ENCODE results near the gene WNT8B.

Gene WNT8B

DNA sequence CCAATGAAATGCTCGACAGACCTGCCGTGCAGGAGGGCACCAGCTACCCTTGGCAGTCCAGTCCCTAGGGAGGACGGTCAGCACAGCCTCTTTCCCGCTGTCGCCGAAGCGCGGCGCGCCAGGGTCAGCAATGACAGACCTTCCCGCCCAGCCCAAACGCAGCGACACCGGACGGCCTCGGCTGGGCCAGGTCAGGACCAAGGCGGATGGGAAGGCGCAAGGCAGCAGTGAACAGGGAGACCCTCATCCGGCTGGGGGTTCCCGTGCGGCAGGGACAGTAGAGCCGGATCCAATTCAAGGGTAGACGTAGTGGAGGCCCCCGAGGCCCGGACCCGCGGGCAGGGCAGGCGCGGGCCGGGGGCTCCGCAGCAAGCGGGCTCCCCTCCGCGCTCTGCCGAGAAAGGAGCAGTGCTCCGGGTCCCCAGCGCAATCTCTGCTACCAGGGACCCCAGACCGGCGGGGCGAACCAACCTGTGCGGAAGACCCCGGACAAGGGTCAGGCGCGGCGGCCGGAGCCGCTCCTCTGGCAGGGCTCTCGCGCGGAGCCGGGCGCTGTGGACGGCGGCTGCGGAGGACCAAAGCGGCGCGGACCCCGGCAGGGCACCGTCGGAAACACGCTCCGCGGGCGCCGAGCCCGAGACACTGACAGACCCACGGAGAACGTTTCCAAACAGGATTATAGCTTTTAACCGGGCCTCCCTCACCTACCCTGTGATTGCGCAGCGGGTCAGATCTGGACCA lies 56.7 kb downstream of the WNT8B start, which contains the start of gene SEC31B:
SEC31B (minus strand) TSS at position 551 of the 741 bp plus-strand sequence. CDS start 2,909 bp downstream, outside the sequence.
- Histone ChIP-seq H3K4me2 (ENCODE audit: low read depth, low read length, poor library complexity, severe bottlenecking) (no peak within 1 kb of the TSS), H4K20me1 (ENCODE audit: insufficient read depth, low read length, poor library complexity, severe bottlenecking) (no peaks in the 10 kb centered on the region), H3K36me3 (ENCODE audit: insufficient read depth, low read length) (peaks cover 18% of the 10 kb centered on the region; the same call in 1 of the 2 replicates), H3K9me2 (replicated peaks; ENCODE audit: low read depth, low read length) (no peaks in the 10 kb centered on the region), H2AFZ (ENCODE audit: low read length) (no peak within 1 kb of the TSS), H3K4me3 (ENCODE audit: low read length, poor library complexity, severe bottlenecking) (no peak within 1 kb of the TSS), H3K9me3 (ENCODE audit: insufficient read depth, low read depth, low read length) (no peaks in the 10 kb centered on the region), H3K9ac (ENCODE audit: low read depth, low read length, poor library complexity, severe bottlenecking) (no peak within 1 kb of the TSS), H3F3A (ENCODE audit: low read depth) (0 out of 2 replicates have a peak, but pooled peaks cover 3% of the 10 kb centered on the region), H3K79me2 (ENCODE audit: insufficient read depth, low read length) (peaks cover 8% of the 10 kb centered on the region; the same call in 1 of the 2 replicates), H3K4me1 (ENCODE audit: insufficient read depth, low read length, poor library complexity, severe bottlenecking) (peaks cover 24% of the 10 kb centered on the region), H3K27me3 (ENCODE audit: insufficient read depth, low read length, poor library complexity, severe bottlenecking) (no peaks in the 10 kb centered on the region)
- TF ChIP-seq, protein P1, sequence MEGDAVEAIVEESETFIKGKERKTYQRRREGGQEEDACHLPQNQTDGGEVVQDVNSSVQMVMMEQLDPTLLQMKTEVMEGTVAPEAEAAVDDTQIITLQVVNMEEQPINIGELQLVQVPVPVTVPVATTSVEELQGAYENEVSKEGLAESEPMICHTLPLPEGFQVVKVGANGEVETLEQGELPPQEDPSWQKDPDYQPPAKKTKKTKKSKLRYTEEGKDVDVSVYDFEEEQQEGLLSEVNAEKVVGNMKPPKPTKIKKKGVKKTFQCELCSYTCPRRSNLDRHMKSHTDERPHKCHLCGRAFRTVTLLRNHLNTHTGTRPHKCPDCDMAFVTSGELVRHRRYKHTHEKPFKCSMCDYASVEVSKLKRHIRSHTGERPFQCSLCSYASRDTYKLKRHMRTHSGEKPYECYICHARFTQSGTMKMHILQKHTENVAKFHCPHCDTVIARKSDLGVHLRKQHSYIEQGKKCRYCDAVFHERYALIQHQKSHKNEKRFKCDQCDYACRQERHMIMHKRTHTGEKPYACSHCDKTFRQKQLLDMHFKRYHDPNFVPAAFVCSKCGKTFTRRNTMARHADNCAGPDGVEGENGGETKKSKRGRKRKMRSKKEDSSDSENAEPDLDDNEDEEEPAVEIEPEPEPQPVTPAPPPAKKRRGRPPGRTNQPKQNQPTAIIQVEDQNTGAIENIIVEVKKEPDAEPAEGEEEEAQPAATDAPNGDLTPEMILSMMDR (conservative IDR thresholded peaks at IDR 0.05; ENCODE audit: low read length): no peak
- no peak for TF ChIP-seq EZH2phosphoT487 (IDR thresholded peaks at IDR 0.05; ENCODE audit: borderline replicate concordance)

DNA sequence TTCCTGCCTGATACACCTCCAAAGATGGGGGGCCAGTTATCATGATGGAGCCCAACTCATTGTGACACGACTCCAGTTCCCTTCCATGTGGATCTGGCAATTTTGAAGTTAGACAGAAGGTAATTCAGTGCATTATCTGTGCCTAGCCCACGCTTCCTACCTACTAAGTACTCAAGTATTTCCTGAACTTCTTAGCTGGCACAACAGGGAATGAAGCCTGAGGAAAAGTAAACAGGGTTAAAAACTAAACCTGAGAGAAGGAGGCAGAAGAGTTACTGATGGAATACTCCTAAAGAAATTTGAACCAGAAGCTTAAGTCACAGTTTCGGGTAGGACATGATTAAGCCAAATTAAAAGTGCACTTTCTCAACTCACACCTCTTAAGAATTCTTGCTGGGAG lies 58.0 kb downstream of the WNT8B start:
- no peak overlapping the region for H2AFZ ChIP-seq (ENCODE audit: low read length)
- H3K9me3 ChIP-seq (ENCODE audit: insufficient read depth, low read depth, low read length): no peaks in the 10 kb centered on the region
- H3K9ac ChIP-seq (ENCODE audit: low read depth, low read length, poor library complexity, severe bottlenecking): no peak overlapping the region
- H3K36me3 ChIP-seq (ENCODE audit: insufficient read depth, low read length): peaks cover 31% of the 10 kb centered on the region; the same call in 1 of the 2 replicates
- no peak overlapping the region for H3K4me2 ChIP-seq (ENCODE audit: low read depth, low read length, poor library complexity, severe bottlenecking)
- peaks cover 21% of the 10 kb centered on the region; the same call in 1 of the 2 replicates for H3K79me2 ChIP-seq (ENCODE audit: insufficient read depth, low read length)
- peaks cover 25% of the 10 kb centered on the region for H3K4me1 ChIP-seq (ENCODE audit: insufficient read depth, low read length, poor library complexity, severe bottlenecking)
- no peaks in the 10 kb centered on the region for H3K27me3 ChIP-seq (ENCODE audit: insufficient read depth, low read length, poor library complexity, severe bottlenecking)
- no peaks in the 10 kb centered on the region for H3K9me2 ChIP-seq (replicated peaks; ENCODE audit: low read depth, low read length)
- H4K20me1 ChIP-seq (ENCODE audit: insufficient read depth, low read length, poor library complexity, severe bottlenecking): peaks cover 1% of the 10 kb centered on the region
- H3K4me3 ChIP-seq (ENCODE audit: low read length, poor library complexity, severe bottlenecking): no peak overlapping the region
- 0 out of 2 replicates have a peak, but pooled peaks cover 3% of the 10 kb centered on the region for H3F3A ChIP-seq (ENCODE audit: low read depth)
- no peak for TF ChIP-seq EZH2phosphoT487 (IDR thresholded peaks at IDR 0.05; ENCODE audit: borderline replicate concordance)

DNA sequence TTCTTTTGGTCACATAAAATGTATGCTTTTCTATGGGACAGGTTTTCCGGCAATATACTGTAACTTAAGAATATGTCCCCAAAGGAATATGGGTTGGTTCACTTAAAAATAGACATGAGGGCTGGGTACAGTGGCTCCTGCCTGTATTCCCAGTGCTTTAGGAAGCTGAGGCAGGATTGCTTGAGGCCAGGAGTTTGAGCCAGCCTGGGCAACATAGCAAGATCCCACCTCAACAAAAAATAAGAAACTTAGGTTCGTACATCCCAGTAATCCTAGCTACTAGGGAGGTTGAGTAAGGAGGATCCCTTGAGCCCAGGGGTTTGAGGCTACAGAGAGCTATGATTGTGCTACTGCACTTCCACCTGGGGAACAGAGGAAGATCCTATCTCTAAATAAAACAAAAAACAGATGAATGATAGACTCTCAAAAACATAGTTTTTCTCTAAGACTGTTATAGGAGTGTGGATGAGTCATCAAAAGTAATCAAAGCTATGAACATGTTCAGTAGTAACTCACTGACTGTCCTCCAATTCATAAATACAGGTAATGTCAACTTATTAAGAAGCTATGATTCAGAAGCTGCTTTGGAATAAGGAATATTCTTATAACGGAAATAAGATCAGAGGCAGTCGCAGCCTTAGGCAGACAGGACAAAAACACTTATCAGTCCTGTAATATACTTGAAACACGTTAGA lies 59.4 kb downstream of the WNT8B start:
- H3K27me3 ChIP-seq (ENCODE audit: insufficient read depth, low read length, poor library complexity, severe bottlenecking): no peaks in the 10 kb centered on the region
- H3K4me1 ChIP-seq (ENCODE audit: insufficient read depth, low read length, poor library complexity, severe bottlenecking): peaks cover 28% of the 10 kb centered on the region
- 0 out of 2 replicates have a peak, but pooled peaks cover 3% of the 10 kb centered on the region for H3F3A ChIP-seq (ENCODE audit: low read depth)
- H3K9ac ChIP-seq (ENCODE audit: low read depth, low read length, poor library complexity, severe bottlenecking): no peak overlapping the region
- H2AFZ ChIP-seq (ENCODE audit: low read length): no peak overlapping the region
- H3K9me2 ChIP-seq (replicated peaks; ENCODE audit: low read depth, low read length): no peaks in the 10 kb centered on the region
- no peaks in the 10 kb centered on the region for H3K9me3 ChIP-seq (ENCODE audit: insufficient read depth, low read depth, low read length)
- H4K20me1 ChIP-seq (ENCODE audit: insufficient read depth, low read length, poor library complexity, severe bottlenecking): peaks cover 9% of the 10 kb centered on the region
- H3K4me3 ChIP-seq (ENCODE audit: low read length, poor library complexity, severe bottlenecking): no peak overlapping the region
- peaks cover 36% of the 10 kb centered on the region for H3K79me2 ChIP-seq (ENCODE audit: insufficient read depth, low read length)
- no peak overlapping the region for H3K4me2 ChIP-seq (ENCODE audit: low read depth, low read length, poor library complexity, severe bottlenecking)
- peaks cover 46% of the 10 kb centered on the region; the same call in 1 of the 2 replicates for H3K36me3 ChIP-seq (ENCODE audit: insufficient read depth, low read length)
- TF ChIP-seq, protein P1 (conservative IDR thresholded peaks at IDR 0.05; ENCODE audit: low read length): no peak
- TF ChIP-seq EZH2phosphoT487 (IDR thresholded peaks at IDR 0.05; ENCODE audit: borderline replicate concordance): no peak
